SK-N-SH (cell line): ENCODE data around the gene TNNT2. TPM values are rescaled to one million over a fixed set of nuclear protein-coding genes. Genes with fewer than 3 reads are reported as not detected.

Experiments
- CTCF ChIA-PET: fragments of 300-600, 350-600 bp; formaldehyde crosslinking; extraction: SDS; loops from one replicate; lab custom pipeline; 2021; lab: Yijun Ruan, JAX
- POLR2A ChIA-PET: fragments of 350-600 bp; sonication (Branson Sonifier 250); formaldehyde crosslinking; extraction: SDS; loops from one replicate; lab custom pipeline; 2020; ENCODE audit warnings: antibody characterized with exemption, inconsistent platforms; lab: Yijun Ruan, JAX
- DNase-seq: peaks from one replicate; pipeline ENCODE4 v3.0.0; 2012
- H2AFZ ChIP-seq: fragments of 200-600 bp; sonication (generic); 2 replicates; pipeline ENCODE4 v1.8.1; 2016; ENCODE audit warnings: antibody characterized with exemption, mild to moderate bottlenecking, low read depth
- H3F3A ChIP-seq: fragments of 200-600 bp; sonication (generic); replicated peaks from 2 replicates; pipeline ENCODE3; 2016; ENCODE audit warnings: antibody characterized with exemption, mild to moderate bottlenecking; ENCODE audit not compliant: insufficient read depth
- H3K27ac ChIP-seq, 2 experiments: fragments of 200-500 bp in 1 of 2; fragments of 200-600 bp in 1 of 2; sonication (Bioruptor generic) in 1 of 2; sonication (generic), shearing (Covaris generic) in 1 of 2; 2 replicates each; pipeline versions ENCODE4 v1.5.1 to v1.6.1; 2014 to 2016; ENCODE audit warnings: low read depth in 2 of 2, inconsistent platforms in 1 of 2, low read length in 1 of 2, mild to moderate bottlenecking in 1 of 2, mixed read lengths in 1 of 2
- H3K27me3 ChIP-seq: fragments of 200-600 bp; sonication (generic), shearing (Covaris generic); 2 replicates; pipeline ENCODE4 v1.6.1; 2016; ENCODE audit warnings: mixed run types; ENCODE audit not compliant: insufficient read depth
- H3K36me3 ChIP-seq, 2 experiments: fragments of 200-500 bp in 1 of 2; fragments of 200-600 bp in 1 of 2; sonication (Bioruptor generic) in 1 of 2; sonication (generic) in 1 of 2; replicated peaks in 1 of 2; 2 replicates each; pipeline versions ENCODE3 to v1.5.1; 2014 to 2016; ENCODE audit warnings: low read length in 1 of 2, mild to moderate bottlenecking in 1 of 2; ENCODE audit not compliant: insufficient read depth in 2 of 2, control insufficient read depth in 1 of 2
- H3K4me1 ChIP-seq, 2 experiments: fragments of 200-500 bp in 1 of 2; fragments of 200-600 bp in 1 of 2; sonication (Bioruptor generic) in 1 of 2; sonication (generic), shearing (Covaris generic) in 1 of 2; 2 replicates each; pipeline versions ENCODE4 v1.5.1 to v1.6.1; 2014 to 2016; ENCODE audit warnings: low read depth in 1 of 2, low read length in 1 of 2, mixed run types in 1 of 2; ENCODE audit not compliant: insufficient read depth in 2 of 2, control insufficient read depth in 1 of 2
- H3K4me2 ChIP-seq: fragments of 200-600 bp; sonication (generic), shearing (Covaris generic); 2 replicates; pipeline ENCODE4 v1.6.1; 2017; ENCODE audit warnings: mixed run types
- H3K4me3 ChIP-seq, 2 experiments: fragments of 200-500 bp in 1 of 2; fragments of 200-600 bp in 1 of 2; sonication (Bioruptor generic) in 1 of 2; sonication (generic), shearing (Covaris generic) in 1 of 2; 2 replicates each; pipeline versions ENCODE4 v1.5.1 to v1.8.1; 2014 to 2016; ENCODE audit warnings: low read depth in 2 of 2, inconsistent platforms in 1 of 2, low read length in 1 of 2, mild to moderate bottlenecking in 1 of 2, mixed read lengths in 1 of 2, moderate library complexity in 1 of 2
- H3K79me2 ChIP-seq: fragments of 200-600 bp; sonication (generic); 2 replicates; pipeline ENCODE4 v1.8.1; 2017; ENCODE audit warnings: mild to moderate bottlenecking; ENCODE audit not compliant: insufficient read depth
- H3K9ac ChIP-seq: fragments of 200-600 bp; sonication (generic); 2 replicates; pipeline ENCODE4 v1.6.1; 2017; ENCODE audit warnings: mixed run types
- H3K9me2 ChIP-seq: fragments of 200-600 bp; sonication (generic); 2 replicates; pipeline ENCODE4 v1.6.1; 2017; ENCODE audit warnings: mixed run types
- H3K9me3 ChIP-seq: fragments of 200-600 bp; sonication (generic); 2 replicates; pipeline ENCODE4 v1.6.1; 2017; ENCODE audit warnings: mixed run types, mild to moderate bottlenecking, moderate library complexity
- H4K20me1 ChIP-seq: fragments of 200-600 bp; sonication (generic); 2 replicates; pipeline ENCODE4 v1.6.1; 2017; ENCODE audit warnings: mild to moderate bottlenecking, mixed run types; ENCODE audit not compliant: insufficient read depth
- ELF1 ChIP-seq: IDR thresholded peaks from 2 replicates; pipeline ENCODE4 v1.4.0; 2012
- EZH2phosphoT487 ChIP-seq: fragments of 200-600 bp; sonication (generic); IDR thresholded peaks from 2 replicates; pipeline ENCODE4 v1.6.1; 2017; ENCODE audit warnings: low read depth, mixed run types, mild to moderate bottlenecking, antibody characterized with exemption, moderate library complexity, borderline replicate concordance
- FOXM1 ChIP-seq: IDR thresholded peaks from 2 replicates; pipeline ENCODE4 v1.4.0; 2012; ENCODE audit warnings: low read depth, mild to moderate bottlenecking
- JUND ChIP-seq: IDR thresholded peaks from 2 replicates; pipeline ENCODE4 v1.4.0; 2012
- NFIC ChIP-seq: IDR thresholded peaks from 2 replicates; pipeline ENCODE4 v1.4.0; 2012; ENCODE audit warnings: borderline replicate concordance
- POLR2AphosphoS5 ChIP-seq: IDR thresholded peaks from 2 replicates; pipeline ENCODE4 v1.6.1; 2012; ENCODE audit warnings: low read depth, low read length
- RAD21 ChIP-seq: IDR thresholded peaks from 2 replicates; pipeline ENCODE4 v1.6.1; 2012; ENCODE audit warnings: mild to moderate bottlenecking, low read length
- RFX5 ChIP-seq: IDR thresholded peaks from 2 replicates; pipeline ENCODE4 v1.6.1; 2012; ENCODE audit warnings: mild to moderate bottlenecking, improper control_type of control experiment, low read length
- TAF1 ChIP-seq: IDR thresholded peaks from 2 replicates; pipeline ENCODE4 v1.6.1; 2012; ENCODE audit warnings: low read depth, mild to moderate bottlenecking, low read length, moderate library complexity, borderline replicate concordance
- TEAD4 ChIP-seq: IDR thresholded peaks from 2 replicates; pipeline ENCODE4 v1.4.0; 2012; ENCODE audit warnings: mild to moderate bottlenecking, borderline replicate concordance; ENCODE audit not compliant: insufficient read depth
- WGBS: methylation state at CpG from one replicate; pipeline ENCODE4 v1.1.6; 2017; ENCODE audit warnings: low lambda C conversion rate; 5-methylcytosine and 5-hydroxymethylcytosine counted together
- polyA plus RNA-seq, 3 experiments: library from polyadenylated mRNA; depleted of rRNA; stranded (reverse); fragments of >200 nt; gene quantifications; 2 replicates each; pipeline ENCODE4 v1.2.3, GENCODE V29; 2012
- TF ChIP-seq, protein P1 (sequence below): IDR thresholded peaks from 2 replicates; pipeline ENCODE4 v1.4.0; 2012; ENCODE audit warnings: low read depth, borderline replicate concordance
- TF ChIP-seq, protein P2 (sequence below): fragments of 150-350 bp; IDR thresholded peaks from 2 replicates; pipeline ENCODE4 v1.6.1; 2017; ENCODE audit warnings: antibody characterized with exemption, low read length, low read depth, borderline replicate concordance
- TF ChIP-seq, protein P3 (sequence below): fragments of 150-350 bp; IDR thresholded peaks from 2 replicates; pipeline ENCODE4 v1.6.1; 2016; ENCODE audit warnings: mild to moderate bottlenecking, low read depth, low read length

The TNNT2 gene
- polyA plus RNA-seq, 1 of the 3 experiments (the other 2 are of a cell fraction): 0.33 TPM

DNA sequence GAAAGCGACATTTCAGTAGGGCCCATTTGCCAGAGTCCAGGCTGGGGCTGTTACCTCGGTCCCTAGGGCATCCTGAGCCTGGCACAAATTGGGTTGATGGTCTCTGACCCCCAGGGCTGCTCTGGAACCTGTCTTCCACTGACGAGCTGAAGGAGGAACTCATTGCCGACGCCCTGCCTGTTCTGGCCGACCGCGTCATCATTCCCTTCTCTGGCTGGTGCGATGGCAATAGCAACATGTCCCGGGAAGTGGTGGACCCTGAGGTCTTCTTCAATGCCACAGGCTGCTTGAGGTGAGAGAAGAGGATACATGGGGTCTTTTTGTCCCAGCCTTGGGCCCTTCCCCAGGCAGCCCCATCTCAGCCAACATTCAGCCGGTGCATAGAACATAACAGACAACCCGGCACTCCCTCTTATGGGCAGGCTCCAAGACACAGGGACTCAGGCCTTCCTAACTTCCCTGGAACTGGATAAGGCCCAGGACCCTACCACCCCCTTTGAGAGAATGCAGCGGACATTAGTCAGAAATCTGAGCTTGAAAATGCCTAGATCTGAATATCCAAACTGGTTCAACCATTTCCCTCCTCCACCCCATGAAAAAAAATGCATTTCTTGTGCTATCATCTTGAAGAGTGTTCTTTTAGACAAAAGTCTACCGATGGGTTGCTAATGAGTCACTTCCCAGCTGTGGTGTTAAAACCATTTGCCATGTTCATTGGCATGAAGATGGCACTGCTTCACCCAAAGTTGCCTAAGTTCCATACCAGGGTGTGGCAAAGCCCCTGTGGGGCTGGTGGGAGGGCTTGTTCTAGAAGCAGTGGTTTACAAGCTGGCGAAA lies 58.8 kb downstream of the TNNT2 start:
- no peak for DNase-seq
- peaks cover 0 to 30% of the 10 kb centered on the region in 2 experiments; a peak in 1 of 4 replicates for H3K4me1 ChIP-seq
- no peak overlapping the region for H3K4me3 ChIP-seq
- 65% methylated on average over 14 of the region's 15 CpGs for WGBS
- H3K4me2 ChIP-seq: no peak overlapping the region
- CTCF ChIA-PET: interaction anchor here (0.6 to 1.8 kb wide), 4 partner anchors 9 to 64 kb away, joined by 3 to 10 read pairs (median 6); no protein-coding TSS in a partner anchor
- no peak overlapping the region for H3K9ac ChIP-seq
- no peaks in the 10 kb centered on the region for H3K79me2 ChIP-seq
- TF ChIP-seq EZH2phosphoT487: no peak
- TF ChIP-seq RFX5: no peak
- no peaks in the 10 kb centered on the region for H3K36me3 ChIP-seq
- H3F3A ChIP-seq: no peaks in the 10 kb centered on the region
- peaks cover 7% of the 10 kb centered on the region; the same call in 1 of the 2 replicates for H3K27me3 ChIP-seq
- POLR2A ChIA-PET: no interaction called here
- no peaks in the 10 kb centered on the region for H4K20me1 ChIP-seq
- no peak overlapping the region for H2AFZ ChIP-seq
- H3K27ac ChIP-seq: no peak overlapping the region
- H3K9me3 ChIP-seq: no peaks in the 10 kb centered on the region
- H3K9me2 ChIP-seq: no peaks in the 10 kb centered on the region

DNA sequence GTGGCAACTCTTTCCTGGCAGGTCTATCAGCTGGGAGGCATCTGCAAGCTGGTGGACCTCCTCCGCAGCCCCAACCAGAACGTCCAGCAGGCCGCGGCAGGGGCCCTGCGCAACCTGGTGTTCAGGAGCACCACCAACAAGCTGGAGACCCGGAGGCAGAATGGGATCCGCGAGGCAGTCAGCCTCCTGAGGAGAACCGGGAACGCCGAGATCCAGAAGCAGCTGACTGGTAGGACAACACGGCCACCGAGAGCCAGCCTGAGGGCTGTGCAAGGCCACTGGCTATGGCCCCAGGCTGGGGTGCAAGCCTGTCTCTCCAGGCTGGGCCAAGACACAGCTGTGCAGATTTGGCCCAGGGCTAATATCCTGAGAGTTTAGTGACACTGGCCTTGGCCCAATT lies 59.9 kb downstream of the TNNT2 start:
- Histone ChIP-seq H3K9me2 (no peaks in the 10 kb centered on the region), H3K9me3 (no peaks in the 10 kb centered on the region), H3K4me1 (peaks cover 0 to 30% of the 10 kb centered on the region in 2 experiments; a peak in 1 of 4 replicates), H3K4me2 (no peak overlapping the region), H3K36me3 (no peaks in the 10 kb centered on the region), H3F3A (no peaks in the 10 kb centered on the region), H4K20me1 (no peaks in the 10 kb centered on the region), H2AFZ (no peak overlapping the region), H3K9ac (no peak overlapping the region), H3K27ac (no peak overlapping the region), H3K4me3 (no peak overlapping the region), H3K79me2 (no peaks in the 10 kb centered on the region), H3K27me3 (peaks cover 7% of the 10 kb centered on the region; the same call in 1 of the 2 replicates)
- WGBS: 90% methylated on average over 10 of the region's 13 CpGs
- ChIA-PET CTCF (interaction anchor here (0.9 to 4.2 kb wide), 5 partner anchors 8 to 63 kb away, joined by 4 to 23 read pairs (median 5); no protein-coding TSS in a partner anchor), POLR2A (interaction anchor here (0.6 kb wide), 1 partner anchor 85 kb away, joined by 3 read pairs; no protein-coding TSS in a partner anchor)
- no peak for TF ChIP-seq ELF1
- TF ChIP-seq POLR2AphosphoS5: no peak
- no peak for TF ChIP-seq TEAD4
- TF ChIP-seq, protein P1, sequence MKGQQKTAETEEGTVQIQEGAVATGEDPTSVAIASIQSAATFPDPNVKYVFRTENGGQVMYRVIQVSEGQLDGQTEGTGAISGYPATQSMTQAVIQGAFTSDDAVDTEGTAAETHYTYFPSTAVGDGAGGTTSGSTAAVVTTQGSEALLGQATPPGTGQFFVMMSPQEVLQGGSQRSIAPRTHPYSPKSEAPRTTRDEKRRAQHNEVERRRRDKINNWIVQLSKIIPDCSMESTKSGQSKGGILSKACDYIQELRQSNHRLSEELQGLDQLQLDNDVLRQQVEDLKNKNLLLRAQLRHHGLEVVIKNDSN: no peak
- TF ChIP-seq, protein P2, sequence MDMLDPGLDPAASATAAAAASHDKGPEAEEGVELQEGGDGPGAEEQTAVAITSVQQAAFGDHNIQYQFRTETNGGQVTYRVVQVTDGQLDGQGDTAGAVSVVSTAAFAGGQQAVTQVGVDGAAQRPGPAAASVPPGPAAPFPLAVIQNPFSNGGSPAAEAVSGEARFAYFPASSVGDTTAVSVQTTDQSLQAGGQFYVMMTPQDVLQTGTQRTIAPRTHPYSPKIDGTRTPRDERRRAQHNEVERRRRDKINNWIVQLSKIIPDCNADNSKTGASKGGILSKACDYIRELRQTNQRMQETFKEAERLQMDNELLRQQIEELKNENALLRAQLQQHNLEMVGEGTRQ: no peak
- TF ChIP-seq RAD21: no peak
- no peak for TF ChIP-seq FOXM1
- TF ChIP-seq NFIC: no peak
- no peak for TF ChIP-seq TAF1
- TF ChIP-seq JUND: no peak
- TF ChIP-seq RFX5: no peak
- TF ChIP-seq, protein P3, sequence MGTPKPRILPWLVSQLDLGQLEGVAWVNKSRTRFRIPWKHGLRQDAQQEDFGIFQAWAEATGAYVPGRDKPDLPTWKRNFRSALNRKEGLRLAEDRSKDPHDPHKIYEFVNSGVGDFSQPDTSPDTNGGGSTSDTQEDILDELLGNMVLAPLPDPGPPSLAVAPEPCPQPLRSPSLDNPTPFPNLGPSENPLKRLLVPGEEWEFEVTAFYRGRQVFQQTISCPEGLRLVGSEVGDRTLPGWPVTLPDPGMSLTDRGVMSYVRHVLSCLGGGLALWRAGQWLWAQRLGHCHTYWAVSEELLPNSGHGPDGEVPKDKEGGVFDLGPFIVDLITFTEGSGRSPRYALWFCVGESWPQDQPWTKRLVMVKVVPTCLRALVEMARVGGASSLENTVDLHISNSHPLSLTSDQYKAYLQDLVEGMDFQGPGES: no peak
- DNase-seq: no peak
